BE2C (cell line): ENCODE data around the gene MAN1C1.

Experiments
- DNase-seq: peaks from one replicate; pipeline ENCODE4 v3.0.0-alpha.2; 2020
- H3K27me3 ChIP-seq: fragments of 250-450 bp; sonication (Bioruptor Pico); 2 replicates; pipeline ENCODE4 v1.5.1; 2020; ENCODE audit warnings: mild to moderate bottlenecking
- H3K36me3 ChIP-seq: fragments of 250-450 bp; sonication (Bioruptor Pico); 2 replicates; pipeline ENCODE4 v1.5.1; 2020; ENCODE audit warnings: mild to moderate bottlenecking
- H3K4me1 ChIP-seq: fragments of 250-450 bp; sonication (Bioruptor Pico); 2 replicates; pipeline ENCODE4 v1.5.1; 2020
- H3K4me3 ChIP-seq: 2 replicates; pipeline ENCODE4 v1.5.1; 2011; ENCODE audit warnings: low read depth, low read length
- H3K9me3 ChIP-seq: fragments of 250-450 bp; sonication (Bioruptor Pico); 2 replicates; pipeline ENCODE4 v1.5.1; 2020
- CTCF ChIP-seq: IDR thresholded peaks from 2 replicates; pipeline ENCODE4 v1.5.1; 2012; ENCODE audit warnings: mild to moderate bottlenecking, low read depth, low read length

The MAN1C1 gene

GRCh38 chr1:25828491-25828890 lies 211.9 kb downstream of the MAN1C1 start:
- H3K4me1 ChIP-seq: no peaks in the 10 kb centered on the region
- peaks cover 14% of the 10 kb centered on the region for H3K36me3 ChIP-seq
- no peaks in the 10 kb centered on the region for H3K9me3 ChIP-seq
- DNase-seq: no peak
- no peak for TF ChIP-seq CTCF
- H3K4me3 ChIP-seq: no peak overlapping the region
- no peaks in the 10 kb centered on the region for H3K27me3 ChIP-seq

GRCh38 chr1:25829046-25829445 lies 212.5 kb downstream of the MAN1C1 start:
- Histone ChIP-seq H3K27me3 (no peaks in the 10 kb centered on the region), H3K4me3 (no peak overlapping the region), H3K36me3 (peaks cover 14% of the 10 kb centered on the region), H3K9me3 (no peaks in the 10 kb centered on the region), H3K4me1 (no peaks in the 10 kb centered on the region)
- TF ChIP-seq CTCF: no peak
- DNase-seq: no peak

- H3K4me1 ChIP-seq: no peaks in the 10 kb centered on the region
- no peak overlapping the region for H3K4me3 ChIP-seq
- no peak for DNase-seq
- no peaks in the 10 kb centered on the region for H3K9me3 ChIP-seq
- peaks cover 17% of the 10 kb centered on the region for H3K36me3 ChIP-seq
- no peak for TF ChIP-seq CTCF
- no peaks in the 10 kb centered on the region for H3K27me3 ChIP-seq
Observed at GRCh38 chr1:25831569-25832196, 215.1 kb downstream of the MAN1C1 start.

- no peaks in the 10 kb centered on the region for H3K4me1 ChIP-seq
- H3K27me3 ChIP-seq: no peaks in the 10 kb centered on the region
- H3K36me3 ChIP-seq: peaks cover 17% of the 10 kb centered on the region
- no peaks in the 10 kb centered on the region for H3K9me3 ChIP-seq
- no peak for DNase-seq
- no peak overlapping the region for H3K4me3 ChIP-seq
- TF ChIP-seq CTCF: no peak
Observed at GRCh38 chr1:25832336-25833037, 215.9 kb downstream of the MAN1C1 start.

GRCh38 chr1:25833158-25833557 lies 216.6 kb downstream of the MAN1C1 start:
- Histone ChIP-seq H3K36me3 (peaks cover 15% of the 10 kb centered on the region), H3K9me3 (no peaks in the 10 kb centered on the region), H3K27me3 (no peaks in the 10 kb centered on the region), H3K4me1 (no peaks in the 10 kb centered on the region), H3K4me3 (no peak overlapping the region)
- DNase-seq: no peak
- TF ChIP-seq CTCF: no peak
